Natural killer cell (primary cell): ENCODE results near the gene LYZL1. TPM values are rescaled to one million over a fixed set of nuclear protein-coding genes. Genes with fewer than 3 reads are reported as not detected.
"Not testable (repeated sequence)": the region's sequence is repeated elsewhere in the genome, so short reads cannot be mapped to it uniquely, and the experiment has no call there.

Experiments
- ATAC-seq, 3 donors: fragments of 150-1000 bp in 2 of 3; fragments of 200-7000 bp in 1 of 3; cut with Tn5 transposase; 1 replicate in 1 of 3; 2 replicates in 2 of 3; pipeline ENCODE4 v1.10.0; 2021; ENCODE audit warnings: mild to moderate bottlenecking in 2 of 3, moderate library complexity in 2 of 3
- DNase-seq, 2 donors: peaks; one replicate each; pipeline versions ENCODE4 v3.0.0 to v3.0.0-alpha.2; 2013 to 2021; ENCODE audit warnings: mixed read lengths in 1 of 2
- H3K27ac ChIP-seq: one replicate; pipeline ENCODE4 v1.5.1; 2013; ENCODE audit warnings: mild to moderate bottlenecking, low read length
- H3K27me3 ChIP-seq: one replicate; pipeline ENCODE4 v1.6.1; 2013; ENCODE audit warnings: low read length; ENCODE audit not compliant: control insufficient read depth, insufficient read depth
- H3K36me3 ChIP-seq: one replicate; pipeline ENCODE4 v1.6.1; 2013; ENCODE audit warnings: low read length; ENCODE audit not compliant: control insufficient read depth, insufficient read depth
- H3K4me1 ChIP-seq: one replicate; pipeline ENCODE4 v1.6.1; 2013; ENCODE audit warnings: low read length; ENCODE audit not compliant: control insufficient read depth, insufficient read depth
- H3K4me3 ChIP-seq: one replicate; pipeline ENCODE4 v1.5.1; 2013; ENCODE audit warnings: low read length
- H3K9me3 ChIP-seq: one replicate; pipeline ENCODE4 v1.6.1; 2013; ENCODE audit warnings: low read length; ENCODE audit not compliant: control insufficient read depth, insufficient read depth
- H3K27ac Mint-ChIP-seq, 2 donors: one replicate each; pipeline ENCODE4 v1.8.0; 2022; ENCODE audit warnings: mild to moderate bottlenecking in 2 of 2, mixed read lengths in 2 of 2, moderate library complexity in 1 of 2
- H3K27me3 Mint-ChIP-seq, 2 donors: one replicate each; pipeline ENCODE4 v1.8.0; 2022; ENCODE audit warnings: low read depth in 2 of 2, mixed read lengths in 2 of 2
- H3K36me3 Mint-ChIP-seq: one replicate; pipeline ENCODE4 v1.8.0; 2022; ENCODE audit warnings: mixed read lengths
- H3K4me1 Mint-ChIP-seq, 2 donors: one replicate each; pipeline ENCODE4 v1.8.0; 2022; ENCODE audit warnings: mixed read lengths in 2 of 2
- H3K4me3 Mint-ChIP-seq: one replicate; pipeline ENCODE4 v1.8.0; 2022; ENCODE audit warnings: mild to moderate bottlenecking, moderate library complexity, mixed read lengths
- H3K9me3 Mint-ChIP-seq, 2 donors: one replicate each; pipeline ENCODE4 v1.8.0; 2022; ENCODE audit warnings: mixed read lengths in 2 of 2
- CTCF ChIP-seq: fragments of 200-600 bp; IDR thresholded peaks from one replicate; pipeline ENCODE4 v1.8.0; 2022; ENCODE audit warnings: antibody characterized with exemption
- WGBS: methylation state at CpG from one replicate; pipeline ENCODE4 v1.1.7; 2013; ENCODE audit warnings: missing lambda C conversion rate; ENCODE audit not compliant: insufficient coverage; 5-methylcytosine and 5-hydroxymethylcytosine counted together
- intact Hi-C: fragments of 100-400 bp; cut with micrococcal nuclease; formaldehyde crosslinking; loops from one replicate; pipeline ENCODE4 v1.14.2; 2022
- total RNA-seq, 4 donors: library from RNA; stranded (reverse); fragments of 120-200 nt in 1 of 4; gene quantifications; one replicate each; pipeline versions ENCODE4 v1.2.3 to v1.2.4, GENCODE V29; 2013 to 2022

The LYZL1 gene
- total RNA-seq, 3 donors from 2014 or later (not counting 1 experiment from before 2014, with no cell fraction given) = not detected

- no peaks in the 10 kb centered on the region for H3K27me3 ChIP-seq
- 83% methylated on average over 7 of the region's 8 CpGs for WGBS
- H3K4me3 Mint-ChIP-seq = no peak overlapping the region
- H3K36me3 Mint-ChIP-seq = no peaks in the 10 kb centered on the region
- no peaks in the 10 kb centered on the region for H3K9me3 ChIP-seq
- no peaks in the 10 kb centered on the region for H3K36me3 ChIP-seq
- DNase-seq (no peak), ATAC-seq (no peak)
- H3K27me3 Mint-ChIP-seq = peaks cover 6 to 24% of the 10 kb centered on the region in 2 donors
- H3K4me3 ChIP-seq = no peak overlapping the region
- no peak for TF ChIP-seq CTCF
- peaks cover 7 to 8% of the 10 kb centered on the region in 2 donors for H3K4me1 Mint-ChIP-seq
- H3K4me1 ChIP-seq = peaks cover 5% of the 10 kb centered on the region
- H3K27ac ChIP-seq = no peak overlapping the region
- H3K9me3 Mint-ChIP-seq = no peaks in the 10 kb centered on the region
- H3K27ac Mint-ChIP-seq = no peak overlapping the region
- intact Hi-C loops = no loop called here
These were observed 27.6 kb downstream of the LYZL1 start for GRCh38 chr10:29316308-29317026.

- peaks cover 6 to 24% of the 10 kb centered on the region in 2 donors for H3K27me3 Mint-ChIP-seq
- ATAC-seq = no peak
- H3K36me3 Mint-ChIP-seq = no peaks in the 10 kb centered on the region
- DNase-seq = no peak
- Histone ChIP-seq H3K27me3 (no peaks in the 10 kb centered on the region), H3K9me3 (no peaks in the 10 kb centered on the region), H3K27ac (no peak overlapping the region), H3K4me1 (peaks cover 5% of the 10 kb centered on the region), H3K4me3 (no peak overlapping the region), H3K36me3 (no peaks in the 10 kb centered on the region)
- no peak for TF ChIP-seq CTCF
- no CpG with 5 or more reads among the region's 2 CpGs for WGBS
- no peak overlapping the region for H3K27ac Mint-ChIP-seq
- intact Hi-C loops = no loop called here
- H3K4me3 Mint-ChIP-seq = no peak overlapping the region
- peaks cover 7 to 8% of the 10 kb centered on the region in 2 donors for H3K4me1 Mint-ChIP-seq
- no peaks in the 10 kb centered on the region for H3K9me3 Mint-ChIP-seq
These were observed 28.2 kb downstream of the LYZL1 start for GRCh38 chr10:29317027-29317420.

GRCh38 chr10:29317423-29318021, 28.7 kb downstream of the LYZL1 start:
- H3K4me1 Mint-ChIP-seq = peaks cover 7 to 8% of the 10 kb centered on the region in 2 donors
- 97% methylated on average over 4 of the region's 5 CpGs for WGBS
- H3K27ac Mint-ChIP-seq = no peak overlapping the region
- H3K36me3 Mint-ChIP-seq = no peaks in the 10 kb centered on the region
- no peaks in the 10 kb centered on the region for H3K36me3 ChIP-seq
- H3K4me3 Mint-ChIP-seq = no peak overlapping the region
- no peak for DNase-seq
- no peak for TF ChIP-seq CTCF
- H3K27me3 Mint-ChIP-seq = peaks cover 6 to 24% of the 10 kb centered on the region in 2 donors
- ATAC-seq = no peak
- peaks cover 5% of the 10 kb centered on the region for H3K4me1 ChIP-seq
- intact Hi-C loops = no loop called here
- no peak overlapping the region for H3K4me3 ChIP-seq
- H3K9me3 ChIP-seq = no peaks in the 10 kb centered on the region
- no peaks in the 10 kb centered on the region for H3K9me3 Mint-ChIP-seq
- no peak overlapping the region for H3K27ac ChIP-seq
- no peaks in the 10 kb centered on the region for H3K27me3 ChIP-seq

- DNase-seq, H3K4me1 Mint-ChIP-seq, H3K36me3 ChIP-seq, H3K4me1 ChIP-seq, H3K36me3 Mint-ChIP-seq, intact Hi-C loops, H3K27ac Mint-ChIP-seq, H3K9me3 Mint-ChIP-seq, H3K27ac ChIP-seq, H3K9me3 ChIP-seq, H3K4me3 ChIP-seq, H3K27me3 ChIP-seq: not testable (repeated sequence)
- H3K4me3 Mint-ChIP-seq = peak overlapping the region; percentile 6
- peak; percentile 66 to 87 (median 73) for ATAC-seq
- peaks cover 6 to 24% of the 10 kb centered on the region in 2 donors for H3K27me3 Mint-ChIP-seq
- WGBS = 6% methylated on average over 18 of the region's 22 CpGs
These were observed 29.5 kb downstream of the LYZL1 start for GRCh38 chr10:29318141-29319071.
